ENCODE data around the gene FCMR.

GRCh38 chr1:206967096-206967849, 45.5 kb upstream of the FCMR start:
- TF ChIP-seq, protein P1, sequence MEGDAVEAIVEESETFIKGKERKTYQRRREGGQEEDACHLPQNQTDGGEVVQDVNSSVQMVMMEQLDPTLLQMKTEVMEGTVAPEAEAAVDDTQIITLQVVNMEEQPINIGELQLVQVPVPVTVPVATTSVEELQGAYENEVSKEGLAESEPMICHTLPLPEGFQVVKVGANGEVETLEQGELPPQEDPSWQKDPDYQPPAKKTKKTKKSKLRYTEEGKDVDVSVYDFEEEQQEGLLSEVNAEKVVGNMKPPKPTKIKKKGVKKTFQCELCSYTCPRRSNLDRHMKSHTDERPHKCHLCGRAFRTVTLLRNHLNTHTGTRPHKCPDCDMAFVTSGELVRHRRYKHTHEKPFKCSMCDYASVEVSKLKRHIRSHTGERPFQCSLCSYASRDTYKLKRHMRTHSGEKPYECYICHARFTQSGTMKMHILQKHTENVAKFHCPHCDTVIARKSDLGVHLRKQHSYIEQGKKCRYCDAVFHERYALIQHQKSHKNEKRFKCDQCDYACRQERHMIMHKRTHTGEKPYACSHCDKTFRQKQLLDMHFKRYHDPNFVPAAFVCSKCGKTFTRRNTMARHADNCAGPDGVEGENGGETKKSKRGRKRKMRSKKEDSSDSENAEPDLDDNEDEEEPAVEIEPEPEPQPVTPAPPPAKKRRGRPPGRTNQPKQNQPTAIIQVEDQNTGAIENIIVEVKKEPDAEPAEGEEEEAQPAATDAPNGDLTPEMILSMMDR (IDR thresholded peaks at IDR 0.05), result no peak
- no peak for TF ChIP-seq POLR2A (IDR thresholded peaks at IDR 0.05)
- TF ChIP-seq EP300 (IDR thresholded peaks at IDR 0.05), result no peak

Data from ovary (tissue), 3 donors.